ENCODE measurements around the gene SRGAP2.
"Not testable (repeated sequence)": the region's sequence is repeated elsewhere in the genome, so short reads cannot be mapped to it uniquely, and the experiment has no call there.

The SRGAP2 gene

GRCh38 chr1:206205569-206205968 is 2.2 kb downstream of the SRGAP2 start:
- not testable (repeated sequence) for DNase-seq (ENCODE audit: low read depth in 2 of 2, low spot score in 1 of 2)

GRCh38 chr1:206210802-206211201 is 7.5 kb downstream of the SRGAP2 start:
- not testable (repeated sequence) for DNase-seq (ENCODE audit: low read depth in 2 of 2, low spot score in 1 of 2)

DNA sequence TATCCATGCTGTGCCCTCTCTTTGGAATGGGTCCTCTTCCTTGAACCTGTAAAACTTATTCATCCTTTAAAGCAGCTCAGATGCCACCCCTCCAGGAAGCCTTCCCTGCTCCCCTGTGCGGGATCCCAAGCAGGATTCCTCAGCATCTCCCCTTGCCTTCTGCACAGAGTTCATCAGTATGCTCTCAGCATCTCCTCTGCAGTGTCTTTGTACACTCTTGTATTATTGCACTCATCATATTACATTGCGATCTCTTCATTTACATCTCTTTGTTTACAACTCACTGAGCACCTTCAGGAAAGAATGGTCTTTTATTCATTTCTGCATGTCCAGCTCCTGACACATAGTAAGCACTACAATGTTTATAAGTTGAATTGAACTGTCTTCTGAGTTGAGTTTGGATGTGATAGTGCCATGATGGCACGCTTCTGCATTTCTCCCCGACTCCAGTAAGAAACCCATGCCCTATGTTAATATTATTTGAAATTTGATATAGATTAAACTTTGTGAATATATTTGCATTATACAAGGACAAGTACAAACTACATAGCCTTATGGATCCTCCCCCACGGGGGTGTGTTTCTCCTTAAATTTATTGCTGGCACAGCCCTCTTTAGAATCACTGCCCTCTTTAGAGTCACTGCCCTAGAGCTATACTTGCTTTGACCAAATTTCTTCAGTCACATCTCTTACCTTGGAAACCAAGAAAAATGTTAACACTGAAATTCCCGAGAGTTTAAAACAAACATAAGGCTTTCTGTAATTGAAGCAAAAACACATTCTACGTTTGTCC is 12.5 kb downstream of the SRGAP2 start:
- not testable (repeated sequence) for DNase-seq (ENCODE audit: low read depth in 2 of 2, low spot score in 1 of 2)

DNA sequence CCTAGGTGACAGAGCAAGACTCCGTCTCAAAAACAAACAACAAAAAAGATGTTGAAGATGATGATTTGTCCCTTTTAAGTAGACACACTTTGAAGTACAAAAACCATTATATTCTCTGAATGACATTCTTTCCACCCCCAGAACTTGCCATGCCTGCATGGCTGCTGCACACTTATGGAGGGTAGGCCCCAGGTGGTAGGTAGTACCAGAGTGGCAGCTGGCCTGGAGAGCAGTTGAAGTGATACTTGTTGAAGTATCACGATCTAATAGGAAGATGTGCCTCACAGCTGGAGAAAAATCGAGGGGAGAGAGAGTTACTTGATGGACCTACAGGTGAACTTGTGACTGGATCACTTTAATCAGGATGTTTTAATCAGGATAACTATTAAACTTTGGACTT is 14.9 kb downstream of the SRGAP2 start:
- not testable (repeated sequence) for DNase-seq (ENCODE audit: low read depth in 2 of 2, low spot score in 1 of 2)

- not testable (repeated sequence) for DNase-seq (ENCODE audit: low read depth in 2 of 2, low spot score in 1 of 2)
These were observed 15.4 kb downstream of the SRGAP2 start for GRCh38 chr1:206218765-206219164.

DNA sequence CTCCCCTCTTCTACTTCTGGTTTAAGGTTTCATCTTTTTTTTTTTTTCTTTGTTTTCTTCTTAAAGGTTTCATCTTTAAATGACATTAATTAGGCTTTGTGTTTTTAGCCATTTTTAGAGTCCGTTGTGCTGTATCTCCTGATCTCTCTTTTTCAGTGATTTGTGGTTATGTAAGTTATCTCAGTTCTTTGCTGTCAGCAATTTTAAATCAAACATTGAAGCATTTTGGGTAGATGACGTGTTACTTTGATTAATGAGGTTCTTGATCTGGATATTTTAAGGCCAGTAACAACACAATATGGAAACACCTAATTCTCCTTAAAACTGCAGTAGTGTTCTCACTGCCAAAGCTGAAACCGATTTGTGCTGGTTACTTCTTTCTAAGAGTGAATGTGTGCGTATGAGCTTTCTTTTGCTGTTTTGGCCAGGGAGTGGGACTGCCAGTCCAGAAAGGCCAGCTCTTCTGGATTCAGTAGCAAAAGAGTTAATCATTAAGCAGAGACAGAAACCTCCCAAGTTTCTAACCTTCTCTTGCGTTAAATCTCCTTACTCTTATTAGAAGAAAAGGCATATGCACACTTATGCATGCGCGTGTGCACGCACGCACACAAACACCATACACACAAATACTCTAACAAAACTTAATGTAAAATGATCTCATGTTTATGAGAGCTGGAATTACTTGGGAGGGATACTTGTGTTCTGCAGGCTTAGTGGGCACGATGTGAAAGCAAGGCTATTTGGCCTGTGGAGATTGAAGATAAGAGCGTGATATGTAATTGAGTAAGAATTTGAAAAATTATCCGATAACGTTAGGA is 16.4 kb downstream of the SRGAP2 start:
- not testable (repeated sequence) for DNase-seq (ENCODE audit: low read depth in 2 of 2, low spot score in 1 of 2)

DNA sequence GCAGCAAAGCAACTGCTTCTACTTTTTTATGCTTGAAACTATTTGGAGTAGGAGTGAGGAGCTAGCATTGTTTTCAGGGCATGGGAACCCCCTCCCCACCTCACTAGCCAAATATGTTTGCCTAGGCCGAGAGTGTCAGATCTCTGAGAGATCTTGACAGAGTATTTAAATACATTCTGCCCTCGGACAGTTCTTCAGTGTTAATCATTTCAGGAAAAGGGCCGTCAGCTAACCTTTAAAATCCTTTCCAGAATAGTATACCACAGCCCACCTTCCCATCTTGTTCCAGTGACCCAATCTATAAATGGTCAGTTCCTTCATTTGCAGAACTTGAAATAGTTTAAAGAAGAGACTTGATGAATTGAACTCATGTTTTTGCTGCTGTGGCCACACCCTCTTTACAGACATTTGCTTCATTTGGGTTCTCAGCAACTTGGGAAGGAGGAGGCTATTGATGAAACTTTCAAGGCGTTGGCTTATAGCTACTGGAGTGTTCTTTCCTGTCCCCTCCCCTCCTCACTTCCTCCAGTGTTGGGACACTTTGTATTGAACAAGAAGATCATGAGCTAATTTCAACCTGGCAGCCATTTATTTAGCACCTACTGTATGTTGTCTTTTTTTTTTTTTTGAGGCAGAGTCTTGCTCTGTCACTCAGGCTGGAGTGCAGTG is 17.1 kb downstream of the SRGAP2 start:
- not testable (repeated sequence) for DNase-seq (ENCODE audit: low read depth in 2 of 2, low spot score in 1 of 2)

GRCh38 chr1:206221585-206221984 is 18.2 kb downstream of the SRGAP2 start:
- not testable (repeated sequence) for DNase-seq (ENCODE audit: low read depth in 2 of 2, low spot score in 1 of 2)

- not testable (repeated sequence) for DNase-seq (ENCODE audit: low read depth in 2 of 2, low spot score in 1 of 2)
These were observed 20.9 kb downstream of the SRGAP2 start for GRCh38 chr1:206224190-206224776.

GRCh38 chr1:206225386-206225785 is 22.0 kb downstream of the SRGAP2 start:
- not testable (repeated sequence) for DNase-seq (ENCODE audit: low read depth in 2 of 2, low spot score in 1 of 2)

GRCh38 chr1:206226886-206227285 is 23.5 kb downstream of the SRGAP2 start:
- not testable (repeated sequence) for DNase-seq (ENCODE audit: low read depth in 2 of 2, low spot score in 1 of 2)

- DNase-seq (ENCODE audit: low read depth in 2 of 2, low spot score in 1 of 2): not testable (repeated sequence)
These were observed 25.9 kb downstream of the SRGAP2 start for GRCh38 chr1:206229286-206229685.

DNA sequence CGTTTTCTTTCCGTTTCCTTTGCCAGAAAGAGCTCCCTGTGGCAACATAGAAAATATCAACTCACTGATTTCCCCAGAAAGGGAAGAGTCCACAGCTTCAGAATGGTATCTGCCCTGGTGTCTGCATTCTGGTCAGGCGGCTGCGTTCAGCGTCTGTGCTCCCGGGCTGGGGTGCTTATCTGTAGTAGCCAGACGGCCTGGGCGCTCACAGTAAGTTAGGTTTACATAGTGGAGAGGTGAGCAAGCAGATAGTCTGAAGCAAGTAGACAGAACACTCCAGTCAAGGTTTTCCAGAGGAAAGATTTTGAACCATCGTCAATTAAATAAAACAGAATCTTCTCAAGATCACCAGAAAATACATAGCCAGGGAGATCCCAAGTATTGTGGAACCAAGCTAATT is 28.6 kb downstream of the SRGAP2 start:
- not testable (repeated sequence) for DNase-seq (ENCODE audit: low read depth in 2 of 2, low spot score in 1 of 2)

DNA sequence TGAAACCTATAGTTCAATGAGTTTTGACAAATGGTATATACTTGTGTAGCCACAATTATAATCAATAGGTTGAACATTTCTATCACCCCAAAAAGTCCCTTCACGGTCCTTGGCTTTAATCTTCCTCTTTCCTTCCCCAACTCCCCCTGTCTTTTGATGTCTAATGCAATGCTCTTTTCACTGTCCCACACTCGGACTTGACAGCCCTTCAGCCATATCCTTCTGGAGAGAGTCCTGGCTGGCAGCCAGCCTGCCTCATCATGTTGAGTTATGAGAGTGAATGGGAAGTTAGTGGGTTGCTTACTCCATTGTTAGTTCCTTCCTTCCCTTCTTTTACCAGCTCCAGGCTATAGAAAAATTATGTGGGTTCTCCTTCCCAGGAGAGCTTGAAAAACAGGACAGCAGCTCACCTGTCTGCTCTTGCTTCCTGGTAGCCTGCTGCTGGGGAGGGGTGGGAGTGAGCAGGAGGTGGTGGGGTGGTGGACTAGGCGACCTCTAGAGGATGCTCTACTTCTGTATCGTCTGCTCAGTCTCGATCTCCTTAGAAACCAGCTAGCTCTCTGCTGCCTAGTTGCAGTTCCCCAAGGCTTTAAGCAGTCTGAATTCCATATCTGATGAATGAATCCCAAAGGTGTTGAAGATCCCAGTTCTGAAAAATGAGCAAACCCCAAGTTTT is 29.8 kb downstream of the SRGAP2 start:
- not testable (repeated sequence) for DNase-seq (ENCODE audit: low read depth in 2 of 2, low spot score in 1 of 2)

DNA sequence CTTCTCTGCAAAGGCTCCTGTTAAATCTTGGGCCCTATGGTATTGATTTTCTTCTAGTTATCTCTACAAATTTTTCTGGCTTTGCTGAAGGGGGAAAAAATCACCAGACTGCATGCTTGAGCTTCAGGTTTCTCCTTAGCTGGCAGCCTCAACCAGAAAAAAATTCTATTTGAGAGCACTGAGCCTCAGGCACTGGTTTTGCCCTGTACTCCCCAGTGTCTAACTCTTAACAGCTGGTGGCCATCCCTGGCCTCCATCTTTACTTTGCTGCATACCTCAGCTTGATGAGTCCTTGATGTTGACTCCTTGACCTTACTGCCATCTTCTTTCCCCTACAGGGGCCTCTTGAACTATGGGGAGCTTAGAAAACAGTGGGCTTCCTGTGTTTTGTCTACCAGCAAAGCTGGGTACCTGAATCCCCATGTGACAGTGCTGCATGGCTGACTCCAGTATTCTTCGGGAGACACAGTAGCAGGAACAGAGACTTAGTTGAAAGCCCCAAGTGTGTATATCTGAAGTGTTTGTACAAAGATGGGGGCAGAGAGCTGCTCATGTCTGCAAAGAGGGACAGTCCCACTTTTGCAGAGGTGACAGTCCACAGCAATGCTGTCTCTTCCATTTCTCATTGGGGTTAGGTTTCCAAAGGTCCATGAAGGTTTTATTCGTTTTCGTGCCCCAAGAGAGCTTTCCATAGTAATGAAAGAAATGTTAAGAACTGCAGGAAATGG is 31.0 kb downstream of the SRGAP2 start:
- not testable (repeated sequence) for DNase-seq (ENCODE audit: low read depth in 2 of 2, low spot score in 1 of 2)

- DNase-seq (ENCODE audit: low read depth in 2 of 2, low spot score in 1 of 2): not testable (repeated sequence)
These were observed 31.8 kb downstream of the SRGAP2 start for GRCh38 chr1:206235190-206235589.

DNA sequence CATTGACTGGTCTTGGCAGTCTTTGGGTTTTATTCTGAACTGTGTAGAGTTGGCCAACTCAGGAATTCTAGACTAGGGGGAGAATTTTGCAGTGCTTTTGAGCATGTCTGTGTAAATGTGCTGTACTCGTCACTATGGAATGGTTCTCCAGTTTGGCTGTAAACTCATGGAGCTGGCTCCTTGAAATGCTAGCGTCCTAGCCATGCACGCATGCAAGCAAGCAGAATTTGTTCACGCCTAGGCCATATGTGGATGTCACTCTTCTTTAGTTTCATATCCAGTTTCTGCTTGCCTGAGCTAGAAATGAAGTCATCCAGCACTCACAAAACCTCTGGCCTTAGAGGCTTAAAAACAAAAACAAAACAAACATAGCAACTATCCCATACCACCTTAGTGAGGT is 36.9 kb downstream of the SRGAP2 start:
- not testable (repeated sequence) for DNase-seq (ENCODE audit: low read depth in 2 of 2, low spot score in 1 of 2)

DNA sequence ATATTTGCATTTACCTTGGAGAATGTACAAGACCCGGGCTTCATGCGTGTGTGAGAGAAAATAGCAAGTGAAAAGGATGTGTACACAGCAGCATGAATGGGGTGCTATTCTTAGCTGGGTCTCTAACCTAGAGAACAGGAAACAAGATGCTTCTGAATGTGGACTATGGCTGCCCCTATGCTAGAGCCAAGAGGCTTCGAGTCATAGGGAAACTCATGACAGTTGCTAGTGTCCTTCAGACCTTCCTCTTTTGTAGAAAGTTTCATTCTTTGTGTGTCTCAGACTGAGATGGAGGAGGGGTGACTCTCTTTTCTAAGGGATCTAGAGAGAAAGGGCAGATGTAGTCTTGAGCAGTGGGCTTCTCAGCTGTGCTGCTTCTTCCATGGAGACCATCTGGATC is 40.0 kb downstream of the SRGAP2 start:
- DNase-seq (ENCODE audit: low read depth in 2 of 2, low spot score in 1 of 2): not testable (repeated sequence)

GRCh38 chr1:206245479-206245878 is 42.1 kb downstream of the SRGAP2 start:
- DNase-seq (ENCODE audit: low read depth in 2 of 2, low spot score in 1 of 2): not testable (repeated sequence)
